Suprapubic skin (tissue), 4 donors: ENCODE results near the gene SNN. TPM values are rescaled to one million over a fixed set of nuclear protein-coding genes. Genes with fewer than 3 reads are reported as not detected.

ENCODE experiments used
- DNase-seq, 2 donors: peaks; one replicate each; pipeline ENCODE4 v3.0.0-alpha.2; 2019; ENCODE audit warnings: low spot score in 2 of 2
- H3K27ac ChIP-seq: fragments of 200-600 bp; sonication (generic); one replicate; pipeline ENCODE4 v1.5.1; 2019
- H3K27me3 ChIP-seq: fragments of 200-600 bp; sonication (generic); one replicate; pipeline ENCODE4 v1.5.1; 2019
- H3K36me3 ChIP-seq: fragments of 200-600 bp; sonication (generic); one replicate; pipeline ENCODE4 v1.5.1; 2019
- H3K4me1 ChIP-seq: fragments of 200-600 bp; sonication (generic); one replicate; pipeline ENCODE4 v1.5.1; 2019
- H3K4me3 ChIP-seq: fragments of 200-600 bp; sonication (generic); one replicate; pipeline ENCODE4 v1.5.1; 2019; ENCODE audit warnings: mild to moderate bottlenecking
- H3K9me3 ChIP-seq: fragments of 200-600 bp; sonication (generic); one replicate; pipeline ENCODE4 v1.5.1; 2019
- CTCF ChIP-seq, 2 donors: fragments of 200-600 bp in 1 of 2; fragments of 450-650 bp in 1 of 2; sonication (generic) in 1 of 2; IDR thresholded peaks; one replicate each; pipeline ENCODE4 v1.5.1; 2016 to 2019; ENCODE audit warnings: antibody characterized with exemption in 2 of 2, mild to moderate bottlenecking in 1 of 2, moderate library complexity in 1 of 2
- EP300 ChIP-seq: sonication (generic); formaldehyde crosslinking; IDR thresholded peaks from one replicate; pipeline ENCODE4 v1.6.1; 2017; ENCODE audit warnings: antibody characterized with exemption
- POLR2A ChIP-seq, 2 donors: fragments of 450-650 bp; IDR thresholded peaks; one replicate each; pipeline ENCODE4 v1.6.1; 2017; ENCODE audit warnings: antibody characterized with exemption in 2 of 2, mild to moderate bottlenecking in 2 of 2, moderate library complexity in 2 of 2
- POLR2AphosphoS5 ChIP-seq, 3 donors: sonication (generic); formaldehyde crosslinking; IDR thresholded peaks; one replicate each; pipeline ENCODE4 v1.6.1; 2017; ENCODE audit warnings: antibody characterized with exemption in 3 of 3
- WGBS: methylation state at CpG from one replicate; pipeline ENCODE4 v1.1.5; 2018; 5-methylcytosine and 5-hydroxymethylcytosine counted together
- total RNA-seq, 4 donors: library from RNA; depleted of rRNA; stranded (reverse); fragments of >200 nt; gene quantifications; one replicate each; pipeline ENCODE4 v1.1.0, GENCODE V29; 2016

Gene SNN
- total RNA-seq, 4 donors from 2014 or later: 17.0 to 32.7 (median 24.6) TPM

GRCh38 chr16:11692171-11692570 is 23.9 kb downstream of the SNN start:
- Histone ChIP-seq H3K27ac (no peak overlapping the region), H3K4me3 (no peak overlapping the region), H3K9me3 (no peaks in the 10 kb centered on the region), H3K36me3 (peaks cover 66% of the 10 kb centered on the region), H3K4me1 (peaks cover 8% of the 10 kb centered on the region), H3K27me3 (no peaks in the 10 kb centered on the region)
- 81% methylated on average over 8 of the region's 8 CpGs for WGBS
- TF ChIP-seq POLR2A (IDR thresholded peaks at IDR 0.05) (no peak), POLR2AphosphoS5 (IDR thresholded peaks at IDR 0.05) (no peak), EP300 (no peak), CTCF (IDR thresholded peaks at IDR 0.05) (no peak)
- DNase-seq: no peak

- peaks cover 67% of the 10 kb centered on the region for H3K36me3 ChIP-seq
- DNase-seq: no peak
- WGBS: 90% methylated on average over 6 of the region's 6 CpGs
- no peak for TF ChIP-seq POLR2A (IDR thresholded peaks at IDR 0.05)
- no peak for TF ChIP-seq POLR2AphosphoS5 (IDR thresholded peaks at IDR 0.05)
- TF ChIP-seq CTCF (IDR thresholded peaks at IDR 0.05): no peak
- no peak for TF ChIP-seq EP300
- peaks cover 8% of the 10 kb centered on the region for H3K4me1 ChIP-seq
- H3K9me3 ChIP-seq: no peaks in the 10 kb centered on the region
- no peaks in the 10 kb centered on the region for H3K27me3 ChIP-seq
- no peak overlapping the region for H3K4me3 ChIP-seq
- no peak overlapping the region for H3K27ac ChIP-seq
Observed at GRCh38 chr16:11692651-11693050, 24.4 kb downstream of the SNN start.

- peaks cover 65% of the 10 kb centered on the region for H3K36me3 ChIP-seq
- no peak overlapping the region for H3K4me3 ChIP-seq
- H3K27ac ChIP-seq: no peak overlapping the region
- WGBS: 89% methylated on average over 12 of the region's 12 CpGs
- TF ChIP-seq EP300: no peak
- TF ChIP-seq POLR2AphosphoS5 (IDR thresholded peaks at IDR 0.05): no peak
- TF ChIP-seq CTCF (IDR thresholded peaks at IDR 0.05): no peak
- no peak for TF ChIP-seq POLR2A (IDR thresholded peaks at IDR 0.05)
- no peaks in the 10 kb centered on the region for H3K9me3 ChIP-seq
- H3K27me3 ChIP-seq: no peaks in the 10 kb centered on the region
- no peak for DNase-seq
- H3K4me1 ChIP-seq: peaks cover 5% of the 10 kb centered on the region
Observed at GRCh38 chr16:11696266-11697012, 28.2 kb downstream of the SNN start.

GRCh38 chr16:11697319-11697718 is 29.1 kb downstream of the SNN start:
- DNase-seq: no peak
- Histone ChIP-seq H3K4me3 (no peak overlapping the region), H3K27ac (no peak overlapping the region), H3K9me3 (no peaks in the 10 kb centered on the region), H3K27me3 (no peaks in the 10 kb centered on the region), H3K4me1 (peaks cover 5% of the 10 kb centered on the region), H3K36me3 (peaks cover 56% of the 10 kb centered on the region)
- TF ChIP-seq CTCF (IDR thresholded peaks at IDR 0.05) (no peak), EP300 (no peak), POLR2AphosphoS5 (IDR thresholded peaks at IDR 0.05) (no peak), POLR2A (IDR thresholded peaks at IDR 0.05) (no peak)
- 86% methylated on average over 10 of the region's 12 CpGs for WGBS

GRCh38 chr16:11698271-11698689 is 30.0 kb downstream of the SNN start:
- H3K9me3 ChIP-seq: no peaks in the 10 kb centered on the region
- no peak overlapping the region for H3K27ac ChIP-seq
- no peak overlapping the region for H3K4me3 ChIP-seq
- WGBS: 60% methylated on average over 7 of the region's 7 CpGs
- no peaks in the 10 kb centered on the region for H3K27me3 ChIP-seq
- TF ChIP-seq POLR2A (IDR thresholded peaks at IDR 0.05) (no peak), CTCF (IDR thresholded peaks at IDR 0.05) (no peak), POLR2AphosphoS5 (IDR thresholded peaks at IDR 0.05) (no peak), EP300 (no peak)
- no peak for DNase-seq
- H3K4me1 ChIP-seq: peaks cover 5% of the 10 kb centered on the region
- H3K36me3 ChIP-seq: peaks cover 57% of the 10 kb centered on the region
